Measurements from ENCODE around the gene STK32C. TPM values are rescaled to one million over a fixed set of nuclear protein-coding genes. Genes with fewer than 3 reads are reported as not detected.

The STK32C gene
- total and polyA plus RNA-seq, 10 of the 15 experiments (the other 5 are each of a cell fraction or from before 2014, with no cell fraction given) = 1.5 to 18.1 (median 6.4) TPM

- ChIA-PET SMC1A (ENCODE audit: uncharacterized antibody, unreplicated experiment) (no interaction called here), RAD21 (ENCODE audit: unreplicated experiment) (no interaction called here), CTCF (no interaction called here), POLR2A (no interaction called here)
- no peaks in the 10 kb centered on the region for H3K4me1 ChIP-seq (ENCODE audit: control insufficient read depth, insufficient read depth, low read length)
- in situ Hi-C loops (cut with MboI) (no loop called here), intact Hi-C loops (cut with micrococcal nuclease; ENCODE audit: unreplicated experiment) (no loop called here)
- H3K9me3 ChIP-seq (replicated peaks; ENCODE audit: control insufficient read depth, insufficient read depth, low read length) = no peaks in the 10 kb centered on the region
- FAIRE-seq (no peak), ATAC-seq (no peak), DNase-seq (ENCODE audit: low read depth, low spot score) (no peak)
- H4K20me1 ChIP-seq (ENCODE audit: control insufficient read depth, insufficient read depth) = no peaks in the 10 kb centered on the region
- H3K79me2 ChIP-seq (ENCODE audit: control insufficient read depth, insufficient read depth, low read length) = no peaks in the 10 kb centered on the region
- no peaks in the 10 kb centered on the region for H3K27me3 ChIP-seq (replicated peaks in 1 of 2; ENCODE audit: control insufficient read depth in 2 of 2, insufficient read depth in 2 of 2, low read length in 1 of 2)
- no peak overlapping the region for H3K4me2 ChIP-seq (ENCODE audit: control insufficient read depth, insufficient read depth)
- H3K4me3 ChIP-seq = no peak overlapping the region
- no peak overlapping the region for H3K27ac ChIP-seq (ENCODE audit: control insufficient read depth, insufficient read depth)
- TF ChIP-seq GABPA (IDR thresholded peaks at IDR 0.05; ENCODE audit: low read depth) (no peak), EP300 (IDR thresholded peaks at IDR 0.05; ENCODE audit: borderline replicate concordance in 1 of 2, control insufficient read depth in 1 of 2, low read depth in 2 of 2, low read length in 2 of 2) (no peak), TAF1 (IDR thresholded peaks at IDR 0.05; ENCODE audit: borderline replicate concordance, low read depth, low read length) (no peak), SUPT20H (IDR thresholded peaks at IDR 0.05; ENCODE audit: borderline replicate concordance, control insufficient read depth, low read depth, low read length) (no peak), RAD51 (IDR thresholded peaks at IDR 0.05) (no peak), ZNF24 (IDR thresholded peaks at IDR 0.05) (no peak), NKRF (conservative IDR thresholded peaks at IDR 0.05) (no peak), PML (IDR thresholded peaks at IDR 0.05; ENCODE audit: low read length) (no peak)
- no peaks in the 10 kb centered on the region for H3K36me3 ChIP-seq (ENCODE audit: control insufficient read depth in 2 of 2, insufficient read depth in 2 of 2, low read length in 1 of 2)
- H2AFZ ChIP-seq (ENCODE audit: control insufficient read depth, low read depth, low read length) = no peak overlapping the region
- 52% methylated on average over 33 of the region's 36 CpGs for WGBS (ENCODE audit: insufficient coverage, insufficient replicate concordance, low lambda C conversion rate, missing lambda C conversion rate)
- BruUV-seq (replicated peaks) = no TSS peak
- no peak overlapping the region for H3K9ac ChIP-seq (ENCODE audit: control insufficient read depth, insufficient read depth, low read length)
Observed at GRCh38 chr10:132282667-132283603, 24.8 kb downstream of the STK32C start.

All from GM12878 (cell line).